WERI-Rb-1 (cell line): ENCODE data around the gene ZNF75A.

ENCODE experiments used
- DNase-seq: peaks from one replicate; pipeline ENCODE4 v3.0.0-alpha.2; 2020
- H3K27ac ChIP-seq: fragments of 250-450 bp; sonication (Bioruptor Pico); 2 replicates; pipeline ENCODE4 v1.5.1; 2020; ENCODE audit warnings: mild to moderate bottlenecking, moderate library complexity
- H3K27me3 ChIP-seq: fragments of 250-450 bp; sonication (Bioruptor Pico); 2 replicates; pipeline ENCODE4 v1.5.1; 2021; ENCODE audit warnings: mild to moderate bottlenecking, low read depth, moderate library complexity; ENCODE audit not compliant: insufficient read depth, severe bottlenecking
- H3K36me3 ChIP-seq: fragments of 250-450 bp; sonication (Bioruptor Pico); 2 replicates; pipeline ENCODE4 v1.5.1; 2020; ENCODE audit warnings: mild to moderate bottlenecking, moderate library complexity
- H3K4me3 ChIP-seq: 2 replicates; pipeline ENCODE4 v1.5.1; 2011; ENCODE audit warnings: low read depth, mild to moderate bottlenecking, control low read depth, low read length
- H3K9me3 ChIP-seq: fragments of 250-450 bp; sonication (Bioruptor Pico); 2 replicates; pipeline ENCODE4 v1.5.1; 2021; ENCODE audit warnings: mild to moderate bottlenecking, moderate library complexity; ENCODE audit not compliant: severe bottlenecking
- TF ChIP-seq, protein P1 (sequence below): IDR thresholded peaks from 2 replicates; pipeline ENCODE4 v1.5.1; 2011; ENCODE audit warnings: low read depth, mild to moderate bottlenecking, control low read depth, inconsistent platforms, low read length

ZNF75A gene

DNA sequence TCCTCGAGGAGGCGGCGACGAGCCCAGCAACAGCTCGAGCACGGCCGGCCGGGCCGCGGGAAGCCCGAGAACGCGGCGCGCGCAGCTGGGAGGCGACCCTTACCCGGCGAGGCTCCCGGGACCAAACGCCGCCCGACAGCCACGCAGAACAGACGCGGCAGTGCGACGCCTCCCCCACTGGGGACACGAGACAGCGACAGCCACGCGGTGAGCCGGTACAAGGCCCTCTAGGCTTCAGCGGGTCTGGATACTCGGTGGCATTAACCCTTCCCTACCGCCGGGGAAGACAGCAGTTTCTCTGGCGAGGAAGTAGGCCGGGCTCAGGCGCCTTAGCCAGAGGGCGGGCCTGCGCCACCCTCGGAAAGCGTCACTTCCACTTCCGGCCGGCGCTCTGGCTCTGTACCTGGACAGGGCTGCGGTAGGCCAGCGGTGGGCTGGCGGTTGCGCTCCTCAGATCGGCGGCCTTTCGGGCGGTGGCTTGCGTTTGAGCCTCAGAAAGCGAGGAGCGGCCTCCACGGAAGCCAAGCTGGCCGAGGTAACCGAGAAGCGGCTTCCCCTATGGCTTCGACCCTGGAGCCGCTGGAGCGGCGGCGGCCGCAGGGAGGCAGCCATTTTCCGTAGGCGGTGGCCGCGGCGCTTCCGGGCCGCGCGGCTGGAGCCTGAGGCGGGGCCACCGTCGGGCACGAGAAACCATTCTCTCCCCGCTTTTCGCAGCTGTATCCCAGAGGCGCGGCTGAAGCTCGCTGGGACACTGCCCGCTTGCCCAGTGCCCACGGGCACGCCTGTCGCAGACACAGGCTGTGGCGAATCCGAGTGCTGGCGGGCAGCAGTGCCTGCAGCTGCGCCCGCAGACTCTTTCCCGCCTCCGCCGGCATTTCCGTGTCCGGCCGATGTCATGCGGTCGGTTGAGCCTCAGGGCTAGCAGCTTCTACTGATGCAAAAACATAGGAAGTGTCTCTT lies at the start of gene ZNF75A, which contains the start of gene TIGD7:
TSS of gene ZNF75A (plus strand) at position 389 of the 960 bp plus-strand sequence. CDS start 2,932 bp downstream, outside the sequence.
TSS of gene TIGD7 (minus strand) at position 322 of the 960 bp plus-strand sequence. CDS start 4,816 bp downstream, outside the sequence.
- peaks cover 41% of the 10 kb centered on the region for H3K36me3 ChIP-seq
- peak within 1 kb of the TSS; percentile 97 for H3K27ac ChIP-seq
- H3K9me3 ChIP-seq: peaks cover 3% of the 10 kb centered on the region
- DNase-seq: peak; percentile 96
- TF ChIP-seq, protein P1, sequence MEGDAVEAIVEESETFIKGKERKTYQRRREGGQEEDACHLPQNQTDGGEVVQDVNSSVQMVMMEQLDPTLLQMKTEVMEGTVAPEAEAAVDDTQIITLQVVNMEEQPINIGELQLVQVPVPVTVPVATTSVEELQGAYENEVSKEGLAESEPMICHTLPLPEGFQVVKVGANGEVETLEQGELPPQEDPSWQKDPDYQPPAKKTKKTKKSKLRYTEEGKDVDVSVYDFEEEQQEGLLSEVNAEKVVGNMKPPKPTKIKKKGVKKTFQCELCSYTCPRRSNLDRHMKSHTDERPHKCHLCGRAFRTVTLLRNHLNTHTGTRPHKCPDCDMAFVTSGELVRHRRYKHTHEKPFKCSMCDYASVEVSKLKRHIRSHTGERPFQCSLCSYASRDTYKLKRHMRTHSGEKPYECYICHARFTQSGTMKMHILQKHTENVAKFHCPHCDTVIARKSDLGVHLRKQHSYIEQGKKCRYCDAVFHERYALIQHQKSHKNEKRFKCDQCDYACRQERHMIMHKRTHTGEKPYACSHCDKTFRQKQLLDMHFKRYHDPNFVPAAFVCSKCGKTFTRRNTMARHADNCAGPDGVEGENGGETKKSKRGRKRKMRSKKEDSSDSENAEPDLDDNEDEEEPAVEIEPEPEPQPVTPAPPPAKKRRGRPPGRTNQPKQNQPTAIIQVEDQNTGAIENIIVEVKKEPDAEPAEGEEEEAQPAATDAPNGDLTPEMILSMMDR: peak; percentile 22; the same call in 1 of the 2 replicates
- peak within 1 kb of the TSS; percentile 80 for H3K4me3 ChIP-seq
- H3K27me3 ChIP-seq: no peaks in the 10 kb centered on the region

DNA sequence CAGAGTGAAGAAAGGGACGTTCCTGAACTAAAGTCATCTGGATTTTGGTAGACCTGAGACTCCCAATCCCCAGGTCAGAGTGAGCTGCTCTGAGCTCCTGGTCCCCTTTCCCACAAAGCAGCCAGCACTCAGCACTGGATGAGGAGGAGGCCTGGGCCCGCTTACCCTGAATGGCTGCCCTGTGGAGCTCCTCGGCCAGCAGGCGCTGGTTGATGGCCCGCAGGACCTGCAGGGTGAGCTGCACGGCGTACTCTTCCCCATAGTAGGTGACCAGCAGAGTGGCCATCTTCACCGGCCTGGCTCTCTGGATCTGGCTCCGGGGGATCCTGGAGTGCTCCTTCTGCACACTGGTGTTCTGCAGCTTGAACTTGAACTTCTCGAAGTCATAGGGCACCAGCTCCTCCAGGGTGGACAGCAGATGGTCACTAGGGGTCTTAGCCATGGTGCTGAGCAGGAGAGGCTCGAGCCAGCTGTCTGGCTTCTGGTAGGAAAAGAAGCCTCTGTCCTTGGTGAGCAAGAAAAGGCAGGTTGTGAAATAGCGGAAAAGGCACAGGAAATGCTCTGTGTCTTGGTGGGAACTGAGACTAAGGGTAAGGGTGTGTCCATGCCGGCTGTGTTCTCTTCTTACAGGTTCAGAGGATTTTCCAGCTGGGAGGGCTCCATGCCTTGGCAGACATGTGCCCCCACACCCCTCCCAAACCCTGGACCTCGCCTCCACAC lies 49.0 kb upstream of the ZNF75A start, which contains the start of gene MEFV:
TSS of gene MEFV (minus strand) at position 488 of the 720 bp plus-strand sequence. CDS start at position 442, 46 bp downstream.
- Histone ChIP-seq H3K27me3 (no peaks in the 10 kb centered on the region), H3K4me3 (no peak within 1 kb of the TSS), H3K9me3 (no peaks in the 10 kb centered on the region), H3K27ac (peak within 1 kb of the TSS; percentile 42), H3K36me3 (no peaks in the 10 kb centered on the region)
- TF ChIP-seq, protein P1: 0 out of 2 replicates have a peak, but pooled peaks have one; percentile 8
- DNase-seq: peak; percentile 39

DNA sequence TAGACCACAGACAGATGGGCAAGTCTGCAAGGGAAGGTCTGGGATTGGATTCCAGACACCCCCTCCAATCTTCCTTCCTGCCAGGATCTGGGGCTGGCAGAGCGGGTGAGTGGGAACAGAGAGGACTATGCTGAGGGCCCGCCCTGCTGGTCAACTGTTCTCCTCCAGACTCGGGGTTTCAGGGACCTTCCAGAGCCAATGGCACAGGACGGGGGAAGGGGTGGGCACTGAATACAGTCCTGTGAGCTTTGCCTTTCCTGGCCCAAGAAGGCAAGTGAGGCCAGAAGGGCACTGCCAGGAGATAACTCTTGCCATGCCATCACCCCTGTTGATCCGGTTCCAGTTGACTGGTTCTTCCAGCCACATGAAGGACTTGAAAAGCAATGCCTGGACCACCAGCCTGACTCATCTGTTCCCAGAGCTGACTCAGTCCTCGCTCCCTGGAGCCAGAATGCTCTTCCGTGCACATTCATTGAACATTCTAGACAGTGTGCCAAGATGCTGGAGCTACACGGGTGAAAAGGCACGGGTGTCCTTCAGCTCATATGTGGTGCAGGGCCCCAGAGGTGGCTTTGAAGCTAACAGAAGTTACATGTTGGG lies 48.3 kb upstream of the ZNF75A start:
- H3K27ac ChIP-seq: peak overlapping the region; percentile 42
- H3K9me3 ChIP-seq: no peaks in the 10 kb centered on the region
- no peak overlapping the region for H3K4me3 ChIP-seq
- H3K36me3 ChIP-seq: no peaks in the 10 kb centered on the region
- TF ChIP-seq, protein P1: no peak
- DNase-seq: no peak
- no peaks in the 10 kb centered on the region for H3K27me3 ChIP-seq

DNA sequence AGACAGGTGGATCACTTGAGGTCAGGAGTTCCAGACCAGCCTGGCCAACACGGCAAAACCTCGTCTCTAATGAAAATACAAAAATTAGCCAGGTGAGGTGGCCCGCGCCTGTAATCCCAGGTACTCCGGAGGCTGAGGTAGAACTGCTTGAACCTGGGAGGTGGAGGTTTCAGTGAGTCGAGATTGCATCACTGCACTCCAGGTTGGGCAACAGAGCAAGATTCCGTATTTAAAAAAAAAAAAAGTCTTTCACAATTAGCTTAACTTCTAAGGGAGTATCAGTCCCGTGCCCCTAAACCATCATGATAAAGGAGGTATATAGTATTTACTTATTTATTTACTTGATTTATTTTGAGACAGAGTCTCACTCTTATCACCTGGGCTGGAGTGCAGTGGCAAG lies 45.5 kb upstream of the ZNF75A start:
- Histone ChIP-seq H3K27me3 (no peaks in the 10 kb centered on the region), H3K9me3 (no peaks in the 10 kb centered on the region), H3K36me3 (no peaks in the 10 kb centered on the region), H3K4me3 (no peak overlapping the region), H3K27ac (no peak overlapping the region)
- TF ChIP-seq, protein P1: no peak
- DNase-seq: no peak

DNA sequence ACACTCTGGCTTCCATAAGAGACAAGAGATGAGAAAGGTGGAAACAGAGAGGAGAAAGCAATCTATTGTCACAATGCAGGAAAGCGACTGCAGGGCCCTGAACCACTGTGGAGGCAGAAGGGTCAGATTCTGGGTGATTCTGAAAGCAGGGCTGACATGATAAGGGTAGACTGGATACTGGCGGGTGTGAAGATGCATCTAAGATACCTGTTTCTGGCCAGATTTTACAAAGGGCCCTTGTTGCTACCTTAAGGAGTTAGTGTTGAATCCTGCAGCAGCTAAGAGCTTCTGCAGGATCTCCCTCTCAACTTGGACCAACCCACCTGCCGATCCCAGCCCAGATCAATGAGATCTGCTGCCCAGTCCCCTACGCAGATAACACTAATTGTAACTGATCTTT lies 42.8 kb upstream of the ZNF75A start:
- TF ChIP-seq, protein P1: no peak
- no peak for DNase-seq
- no peaks in the 10 kb centered on the region for H3K36me3 ChIP-seq
- no peaks in the 10 kb centered on the region for H3K27me3 ChIP-seq
- no peak overlapping the region for H3K4me3 ChIP-seq
- no peaks in the 10 kb centered on the region for H3K9me3 ChIP-seq
- no peak overlapping the region for H3K27ac ChIP-seq
